GM23338 (cell line): ENCODE measurements around the gene SLC16A12.

Experiments used
- CTCF ChIP-seq, 2 experiments: fragments of 200-600 bp in 1 of 2; sonication (generic) in 1 of 2; conservative IDR thresholded peaks; 2 replicates each; pipeline versions ENCODE4 v1.5.1 to v1.6.1; 2016 to 2017; ENCODE audit warnings: antibody characterized with exemption in 2 of 2, low read depth in 2 of 2, mild to moderate bottlenecking in 2 of 2, moderate library complexity in 1 of 2
- EZH2 ChIP-seq: fragments of 200-600 bp; sonication (generic); IDR thresholded peaks from one replicate; pipeline ENCODE4 v1.8.0; 2017; ENCODE audit warnings: antibody characterized with exemption, mild to moderate bottlenecking, low read depth; ENCODE audit not compliant: unreplicated experiment
- EZH2phosphoT487 ChIP-seq: fragments of 200-600 bp; sonication (generic); IDR thresholded peaks from one replicate; pipeline ENCODE4 v1.8.1; 2018; ENCODE audit warnings: antibody characterized with exemption; ENCODE audit not compliant: unreplicated experiment
- POLR2AphosphoS5 ChIP-seq: IDR thresholded peaks from 2 replicates; pipeline ENCODE4 v1.6.1; 2016; ENCODE audit warnings: antibody characterized with exemption, low read depth
- REST ChIP-seq: IDR thresholded peaks from one replicate; pipeline ENCODE4 v1.6.1; 2018; ENCODE audit warnings: antibody characterized with exemption; ENCODE audit not compliant: unreplicated experiment
- ZNF331 ChIP-seq: fragments of 250-450 bp; sonication (Bioruptor Pico); IDR thresholded peaks from 2 replicates; pipeline ENCODE4 v1.5.0; 2020; ENCODE audit warnings: low read depth, mild to moderate bottlenecking, moderate library complexity

- TF ChIP-seq CTCF (conservative IDR thresholded peaks at IDR 0.05; ENCODE audit: low read depth in 2 of 2) (no peak), POLR2AphosphoS5 (no peak), EZH2phosphoT487 (no peak), REST (no peak), ZNF331 (CRISPR knock-in tag) (no peak), EZH2 (no peak)
Measured at GRCh38 chr10:89535171-89536012, at the start of gene SLC16A12.
